ENCODE data around the gene MRPS27. TPM values are rescaled to one million over a fixed set of nuclear protein-coding genes. Genes with fewer than 3 reads are reported as not detected.
"Not testable (repeated sequence)": the region's sequence is repeated elsewhere in the genome, so short reads cannot be mapped to it uniquely, and the experiment has no call there.

Gene MRPS27
- polyA plus RNA-seq, 2 donors = 18.0 to 29.2 TPM

- no peak overlapping the region for H3K27ac ChIP-seq (ENCODE audit: low read depth in 2 of 2, low read length in 1 of 2)
- H3K4me1 ChIP-seq (ENCODE audit: control insufficient read depth in 2 of 2, insufficient read depth in 2 of 2, low read length in 1 of 2) = no peaks in the 10 kb centered on the region
- WGBS, 2 donors = 87 to 88% methylated on average over 1 of the region's 1 CpG
- no peaks in the 10 kb centered on the region for H3K27me3 ChIP-seq (ENCODE audit: control insufficient read depth in 1 of 2, insufficient read depth in 2 of 2, low read length in 2 of 2)
- no peak overlapping the region for H3K4me3 ChIP-seq (ENCODE audit: low read depth in 1 of 2, low read length in 2 of 2)
- no peaks in the 10 kb centered on the region for H3K9me3 ChIP-seq (ENCODE audit: control insufficient read depth in 2 of 2, insufficient read depth in 1 of 2, low read depth in 1 of 2, low read length in 1 of 2)
- peaks cover 0 to 7% of the 10 kb centered on the region in 2 donors for H3K36me3 ChIP-seq (ENCODE audit: control insufficient read depth in 2 of 2, insufficient read depth in 2 of 2, low read length in 1 of 2)
Observed at GRCh38 chr5:72330712-72331111, 10.7 kb upstream of the MRPS27 start.

DNA sequence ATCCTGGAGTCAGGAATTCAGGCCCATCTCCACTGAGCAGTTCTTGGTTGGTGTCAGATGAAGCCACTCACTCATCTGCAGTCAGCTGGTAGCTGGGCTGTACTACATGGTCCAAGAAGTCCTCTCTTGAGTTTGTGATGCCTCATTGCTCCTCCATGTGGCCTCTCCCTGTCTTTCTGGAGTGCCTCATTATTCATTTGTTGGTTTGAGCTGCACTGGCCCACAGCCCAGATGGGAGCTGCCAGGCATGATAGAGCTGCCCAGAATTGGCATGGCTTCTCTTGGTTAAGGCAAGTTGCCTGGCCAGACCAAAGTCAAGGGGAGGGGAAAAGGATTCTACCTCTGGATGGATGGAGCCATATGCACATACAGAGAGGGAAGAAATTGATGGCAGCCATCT, 8.1 kb upstream of the MRPS27 start:
- Histone ChIP-seq H3K9me3 (ENCODE audit: control insufficient read depth in 2 of 2, insufficient read depth in 1 of 2, low read depth in 1 of 2, low read length in 1 of 2) (no peaks in the 10 kb centered on the region), H3K4me1 (ENCODE audit: control insufficient read depth in 2 of 2, insufficient read depth in 2 of 2, low read length in 1 of 2) (no peaks in the 10 kb centered on the region), H3K4me3 (ENCODE audit: low read depth in 1 of 2, low read length in 2 of 2) (no peak overlapping the region), H3K27me3 (ENCODE audit: control insufficient read depth in 1 of 2, insufficient read depth in 2 of 2, low read length in 2 of 2) (no peaks in the 10 kb centered on the region), H3K36me3 (ENCODE audit: control insufficient read depth in 2 of 2, insufficient read depth in 2 of 2, low read length in 1 of 2) (peaks cover 0 to 12% of the 10 kb centered on the region in 2 donors), H3K27ac (ENCODE audit: low read depth in 2 of 2, low read length in 1 of 2) (peak overlapping the region in 1 of 2 donors; percentile 56)

GRCh38 chr5:72326306-72326649, 6.2 kb upstream of the MRPS27 start:
- Histone ChIP-seq H3K9me3 (ENCODE audit: control insufficient read depth in 2 of 2, insufficient read depth in 1 of 2, low read depth in 1 of 2, low read length in 1 of 2) (no peaks in the 10 kb centered on the region), H3K36me3 (ENCODE audit: control insufficient read depth in 2 of 2, insufficient read depth in 2 of 2, low read length in 1 of 2) (peaks cover 0 to 12% of the 10 kb centered on the region in 2 donors), H3K4me3 (ENCODE audit: low read depth in 1 of 2, low read length in 2 of 2) (no peak overlapping the region), H3K27ac (ENCODE audit: low read depth in 2 of 2, low read length in 1 of 2) (peak overlapping the region in 1 of 2 donors; percentile 31), H3K4me1 (ENCODE audit: control insufficient read depth in 2 of 2, insufficient read depth in 2 of 2, low read length in 1 of 2) (no peaks in the 10 kb centered on the region), H3K27me3 (ENCODE audit: control insufficient read depth in 1 of 2, insufficient read depth in 2 of 2, low read length in 2 of 2) (no peaks in the 10 kb centered on the region)
- 79 to 85% methylated on average over 2 of the region's 2 CpGs for WGBS, 2 donors

- WGBS, 2 donors = 40 to 59% methylated on average over 4 of the region's 4 CpGs
- H3K36me3 ChIP-seq (ENCODE audit: control insufficient read depth in 2 of 2, insufficient read depth in 2 of 2, low read length in 1 of 2) = peaks cover 0 to 12% of the 10 kb centered on the region in 2 donors
Observed at GRCh38 chr5:72325566-72326305, 5.7 kb upstream of the MRPS27 start.

GRCh38 chr5:72324189-72324825, 4.3 kb upstream of the MRPS27 start:
- no peaks in the 10 kb centered on the region for H3K9me3 ChIP-seq (ENCODE audit: control insufficient read depth in 2 of 2, insufficient read depth in 1 of 2, low read depth in 1 of 2, low read length in 1 of 2)
- H3K27me3 ChIP-seq (ENCODE audit: control insufficient read depth in 1 of 2, insufficient read depth in 2 of 2, low read length in 2 of 2) = no peaks in the 10 kb centered on the region
- 79 to 81% methylated on average over 5 of the region's 5 CpGs for WGBS, 2 donors
- peaks cover 0 to 12% of the 10 kb centered on the region in 2 donors for H3K36me3 ChIP-seq (ENCODE audit: control insufficient read depth in 2 of 2, insufficient read depth in 2 of 2, low read length in 1 of 2)
- H3K4me1 ChIP-seq (ENCODE audit: control insufficient read depth in 2 of 2, insufficient read depth in 2 of 2, low read length in 1 of 2) = no peaks in the 10 kb centered on the region
- H3K27ac ChIP-seq (ENCODE audit: low read depth in 2 of 2, low read length in 1 of 2) = no peak overlapping the region
- no peak overlapping the region for H3K4me3 ChIP-seq (ENCODE audit: low read depth in 1 of 2, low read length in 2 of 2)

More at GRCh38 chr5:72325566-72326305, 5.7 kb upstream of the MRPS27 start:
- Histone ChIP-seq H3K9me3 (ENCODE audit: control insufficient read depth in 2 of 2, insufficient read depth in 1 of 2, low read depth in 1 of 2, low read length in 1 of 2) (no peaks in the 10 kb centered on the region), H3K27ac (ENCODE audit: low read depth in 2 of 2, low read length in 1 of 2) (peak overlapping the region in 1 of 2 donors; percentile 19), H3K4me1 (ENCODE audit: control insufficient read depth in 2 of 2, insufficient read depth in 2 of 2, low read length in 1 of 2) (no peaks in the 10 kb centered on the region), H3K27me3 (ENCODE audit: control insufficient read depth in 1 of 2, insufficient read depth in 2 of 2, low read length in 2 of 2) (no peaks in the 10 kb centered on the region), H3K4me3 (ENCODE audit: low read depth in 1 of 2, low read length in 2 of 2) (no peak overlapping the region)

DNA sequence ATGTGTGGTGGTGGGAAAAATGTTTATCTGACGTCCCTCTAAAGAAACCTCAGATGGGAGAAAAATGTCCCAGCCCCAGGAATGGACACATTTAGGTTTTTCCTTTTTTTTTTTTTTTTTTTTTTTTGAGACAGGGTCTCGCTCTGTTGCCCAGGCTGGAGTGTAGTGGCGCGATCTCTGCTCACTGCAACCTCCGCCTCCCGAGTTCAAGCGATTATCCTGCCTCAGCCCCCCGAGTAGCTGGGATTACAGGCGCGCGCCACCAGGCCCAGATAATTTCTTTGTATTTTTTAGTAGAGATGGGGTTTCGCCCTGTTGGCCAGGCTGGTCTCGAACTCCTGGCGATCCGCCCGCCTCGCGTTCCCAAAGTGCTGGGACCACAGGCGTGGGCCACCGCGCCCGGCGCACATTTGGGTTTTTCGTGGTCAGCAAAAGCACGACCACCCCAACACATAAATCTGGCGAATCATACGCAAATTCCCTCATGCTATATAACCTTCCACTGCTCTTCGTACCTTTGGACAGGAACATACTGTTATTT, 535 bp downstream of the MRPS27 start:
- 6% methylated on average over 28 of the region's 28 CpGs for WGBS, 2 donors
- not testable (repeated sequence) for H3K27me3 ChIP-seq (ENCODE audit: control insufficient read depth in 1 of 2, insufficient read depth in 2 of 2, low read length in 2 of 2); H3K9me3 ChIP-seq (ENCODE audit: control insufficient read depth in 2 of 2, insufficient read depth in 1 of 2, low read depth in 1 of 2, low read length in 1 of 2); H3K36me3 ChIP-seq (ENCODE audit: control insufficient read depth in 2 of 2, insufficient read depth in 2 of 2, low read length in 1 of 2); H3K4me1 ChIP-seq (ENCODE audit: control insufficient read depth in 2 of 2, insufficient read depth in 2 of 2, low read length in 1 of 2)
- Histone ChIP-seq H3K4me3 (ENCODE audit: low read depth in 1 of 2, low read length in 2 of 2) (peak overlapping the region; percentile 64 to 91), H3K27ac (ENCODE audit: low read depth in 2 of 2, low read length in 1 of 2) (peak overlapping the region; percentile 61 to 80)

GRCh38 chr5:72314571-72315172, 5.4 kb downstream of the MRPS27 start:
- H3K4me1 ChIP-seq (ENCODE audit: control insufficient read depth in 2 of 2, insufficient read depth in 2 of 2, low read length in 1 of 2) = peaks cover 0 to 2% of the 10 kb centered on the region in 2 donors
- no peaks in the 10 kb centered on the region for H3K9me3 ChIP-seq (ENCODE audit: control insufficient read depth in 2 of 2, insufficient read depth in 1 of 2, low read depth in 1 of 2, low read length in 1 of 2)
- H3K4me3 ChIP-seq (ENCODE audit: low read depth in 1 of 2, low read length in 2 of 2) = no peak overlapping the region
- H3K27ac ChIP-seq (ENCODE audit: low read depth in 2 of 2, low read length in 1 of 2) = no peak overlapping the region
- H3K27me3 ChIP-seq (ENCODE audit: control insufficient read depth in 1 of 2, insufficient read depth in 2 of 2, low read length in 2 of 2) = no peaks in the 10 kb centered on the region
- 74 to 76% methylated on average over 3 of the region's 3 CpGs for WGBS, 2 donors
- H3K36me3 ChIP-seq (ENCODE audit: control insufficient read depth in 2 of 2, insufficient read depth in 2 of 2, low read length in 1 of 2) = peaks cover 2 to 7% of the 10 kb centered on the region in 2 donors

GRCh38 chr5:72313141-72313540, 6.9 kb downstream of the MRPS27 start:
- Histone ChIP-seq H3K4me3 (ENCODE audit: low read depth in 1 of 2, low read length in 2 of 2) (no peak overlapping the region), H3K36me3 (ENCODE audit: control insufficient read depth in 2 of 2, insufficient read depth in 2 of 2, low read length in 1 of 2) (peaks cover 2 to 7% of the 10 kb centered on the region in 2 donors), H3K27ac (ENCODE audit: low read depth in 2 of 2, low read length in 1 of 2) (no peak overlapping the region), H3K4me1 (ENCODE audit: control insufficient read depth in 2 of 2, insufficient read depth in 2 of 2, low read length in 1 of 2) (peaks cover 0 to 2% of the 10 kb centered on the region in 2 donors), H3K9me3 (ENCODE audit: control insufficient read depth in 2 of 2, insufficient read depth in 1 of 2, low read depth in 1 of 2, low read length in 1 of 2) (no peaks in the 10 kb centered on the region), H3K27me3 (ENCODE audit: control insufficient read depth in 1 of 2, insufficient read depth in 2 of 2, low read length in 2 of 2) (no peaks in the 10 kb centered on the region)
- WGBS, 2 donors = 82 to 93% methylated on average over 1 of the region's 1 CpG

DNA sequence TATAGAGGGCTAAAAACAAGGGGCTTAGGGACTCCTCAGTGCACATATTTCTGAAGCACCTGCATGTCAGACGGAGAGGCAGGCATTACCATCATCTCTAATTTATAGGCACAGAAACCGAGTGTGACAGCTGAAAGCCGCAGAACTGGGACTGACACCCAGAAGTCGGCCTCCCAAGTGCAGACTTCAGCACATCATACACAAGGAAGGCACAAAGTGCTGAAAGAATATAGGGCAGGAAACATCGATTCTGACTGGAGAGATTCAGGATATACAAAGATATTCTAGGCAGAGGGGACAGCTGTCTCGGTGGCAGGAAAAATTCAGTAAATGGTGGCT, 11.2 kb downstream of the MRPS27 start:
- 68% methylated on average over 6 of the region's 6 CpGs for WGBS, 2 donors
- no peaks in the 10 kb centered on the region for H3K4me1 ChIP-seq (ENCODE audit: control insufficient read depth in 2 of 2, insufficient read depth in 2 of 2, low read length in 1 of 2)
- H3K27ac ChIP-seq (ENCODE audit: low read depth in 2 of 2, low read length in 1 of 2) = peak overlapping the region; percentile 44 to 49
- H3K4me3 ChIP-seq (ENCODE audit: low read depth in 1 of 2, low read length in 2 of 2) = no peak overlapping the region
- no peaks in the 10 kb centered on the region for H3K27me3 ChIP-seq (ENCODE audit: control insufficient read depth in 1 of 2, insufficient read depth in 2 of 2, low read length in 2 of 2)
- H3K36me3 ChIP-seq (ENCODE audit: control insufficient read depth in 2 of 2, insufficient read depth in 2 of 2, low read length in 1 of 2) = peaks cover 2 to 7% of the 10 kb centered on the region in 2 donors
- no peaks in the 10 kb centered on the region for H3K9me3 ChIP-seq (ENCODE audit: control insufficient read depth in 2 of 2, insufficient read depth in 1 of 2, low read depth in 1 of 2, low read length in 1 of 2)
